ENCODE measurements around the gene RAB31. TPM values are rescaled to one million over a fixed set of nuclear protein-coding genes. Genes with fewer than 3 reads are reported as not detected.

Gene RAB31
- total RNA-seq, 1 experiment from 2014 or later: 66.9 TPM

DNA sequence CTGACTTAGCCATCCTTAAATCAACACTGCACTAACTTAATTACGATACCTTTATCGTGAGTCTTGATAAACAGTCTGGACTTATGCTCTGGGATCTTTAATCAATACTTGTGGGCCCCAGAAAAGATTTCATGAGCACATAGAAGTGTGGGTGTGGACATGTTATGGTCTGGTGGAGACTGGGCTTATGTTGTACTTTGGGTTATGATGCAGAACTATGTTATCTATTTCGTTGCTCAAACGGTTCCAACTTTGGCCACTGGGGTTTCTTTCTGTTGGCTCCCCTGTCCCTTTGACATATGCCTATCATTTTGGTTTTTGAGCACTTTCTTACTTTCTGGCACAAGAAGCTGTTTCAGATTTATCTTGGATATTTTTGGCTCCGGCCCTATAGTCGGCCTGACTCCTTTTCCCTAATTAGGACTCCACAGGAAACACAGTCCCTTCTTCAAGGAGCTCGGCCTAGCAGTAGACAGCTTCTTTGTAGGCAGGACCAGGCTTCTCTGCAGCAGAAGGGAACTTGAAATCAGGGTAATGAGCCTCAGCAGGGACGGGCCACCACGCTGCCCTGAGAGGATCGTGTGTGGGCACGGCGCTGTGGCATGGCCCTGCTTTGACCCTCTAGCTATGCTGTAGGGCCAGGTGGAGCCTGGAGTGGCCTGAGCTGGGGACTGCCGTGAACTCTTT, 123.1 kb downstream of the RAB31 start:
- no peak for DNase-seq (ENCODE audit: extremely low read depth, low read depth)

DNA sequence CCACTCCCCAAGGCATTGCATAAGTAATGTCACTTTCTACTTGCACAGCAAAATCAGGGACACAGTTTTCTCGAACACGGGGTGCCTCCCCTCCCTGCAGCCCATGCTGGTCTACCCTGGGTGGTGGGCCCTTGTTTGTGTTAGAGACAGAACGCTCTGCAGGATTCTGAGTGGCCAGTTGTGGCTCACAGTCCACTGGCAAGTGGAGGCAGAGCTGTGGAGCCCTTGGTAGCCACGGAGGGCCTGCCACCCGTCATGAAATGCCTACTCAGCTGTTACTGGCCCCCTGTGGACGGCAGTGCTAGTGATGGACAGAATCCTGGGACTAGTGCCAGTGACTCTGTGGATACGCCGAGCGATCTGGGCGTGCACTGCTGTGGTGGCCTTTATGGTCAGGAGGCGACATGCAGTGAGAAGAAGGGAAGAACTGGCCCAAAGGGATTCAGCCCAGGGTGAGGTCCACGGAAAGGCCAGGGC, 123.7 kb downstream of the RAB31 start:
- no peak for DNase-seq (ENCODE audit: extremely low read depth, low read depth)

DNA sequence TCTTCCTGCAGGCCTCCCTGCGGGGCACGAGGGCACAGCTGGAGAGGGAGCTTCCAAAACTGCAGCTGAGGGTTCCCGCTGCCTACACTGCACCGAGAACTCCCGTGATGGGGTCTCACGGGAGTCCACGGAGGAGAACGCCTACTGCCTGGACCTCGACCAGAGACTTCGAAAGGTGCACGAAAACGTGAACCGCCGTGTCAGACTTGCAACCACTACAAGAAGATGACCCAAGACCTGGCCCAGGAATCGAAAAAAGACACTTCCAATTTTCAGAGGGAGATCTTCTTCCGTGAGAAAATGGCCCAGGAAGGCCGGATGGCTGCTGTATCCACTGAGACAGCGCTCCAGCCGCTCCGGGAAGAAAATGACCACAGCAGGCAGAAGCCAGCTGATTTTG, 124.8 kb downstream of the RAB31 start:
- no peak for DNase-seq (ENCODE audit: extremely low read depth, low read depth)

DNA sequence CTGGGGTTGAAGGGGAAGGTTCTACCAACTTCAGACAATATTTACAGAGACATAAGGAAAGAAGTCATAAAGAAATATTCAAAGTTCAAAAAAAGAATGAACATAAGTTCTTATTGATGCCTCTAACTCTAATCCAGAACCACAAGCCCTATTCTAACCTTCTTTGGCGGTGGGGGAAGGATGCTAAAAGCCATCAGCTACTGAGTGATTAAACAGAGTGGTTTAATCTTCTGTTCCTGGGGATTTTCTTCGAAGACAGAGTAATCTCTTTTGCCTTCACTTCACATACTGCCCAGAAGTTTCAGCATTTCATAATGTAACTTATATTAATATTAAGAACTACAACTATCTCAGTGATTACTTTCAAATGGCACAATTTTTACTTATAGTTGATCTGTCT, 126.5 kb downstream of the RAB31 start:
- no peak for DNase-seq (ENCODE audit: extremely low read depth, low read depth)

DNA sequence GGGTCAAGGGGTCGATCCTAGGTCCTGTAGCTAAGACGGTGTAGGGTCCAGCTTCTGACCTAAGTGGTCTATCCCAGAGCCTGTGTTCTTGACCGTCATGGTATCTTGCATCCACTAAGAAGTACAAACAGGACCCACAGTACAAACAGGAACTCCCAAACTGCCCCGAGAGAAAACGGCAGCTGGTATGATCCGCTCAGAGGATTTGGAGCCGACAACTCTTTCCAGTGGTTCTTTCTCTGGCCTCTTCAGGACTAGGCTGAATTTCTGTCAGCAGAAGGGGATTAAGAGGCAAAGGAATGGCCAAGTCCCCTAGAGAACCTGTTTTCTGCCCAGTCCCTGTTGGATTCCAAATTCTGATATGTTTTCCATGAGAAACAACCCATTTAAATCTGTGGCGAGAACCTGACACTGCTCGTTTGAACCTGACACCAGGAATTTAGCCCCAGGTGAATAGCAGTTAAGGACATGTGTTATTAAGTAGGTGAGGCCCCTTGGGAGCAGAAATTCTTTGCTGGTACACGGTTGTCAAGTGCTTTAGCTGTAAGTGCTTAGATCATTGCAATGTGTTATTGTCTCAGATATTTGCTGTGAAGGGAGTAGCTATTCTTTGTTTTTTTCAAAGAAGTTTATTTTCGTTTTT, 127.1 kb downstream of the RAB31 start:
- DNase-seq (ENCODE audit: extremely low read depth, low read depth): no peak

DNA sequence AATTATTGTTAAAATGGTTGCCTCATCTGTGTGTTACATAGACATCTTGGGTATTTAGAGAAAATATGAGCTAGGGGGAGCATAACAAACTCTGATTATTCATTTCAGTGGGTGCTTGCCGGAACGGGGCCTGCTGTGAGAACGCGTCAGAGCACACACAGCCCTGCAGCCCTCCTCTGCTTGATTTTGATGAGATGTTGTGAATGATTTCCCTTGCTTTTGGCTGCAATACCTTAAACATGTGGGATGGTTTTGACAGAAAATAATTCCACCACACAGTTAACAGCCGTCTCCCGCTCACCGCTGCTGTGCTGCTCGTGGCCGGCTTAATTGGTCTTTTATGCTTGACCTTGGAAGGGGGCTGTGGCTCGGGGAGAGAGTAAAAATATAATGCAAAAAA, 127.7 kb downstream of the RAB31 start:
- DNase-seq (ENCODE audit: extremely low read depth, low read depth): no peak

DNA sequence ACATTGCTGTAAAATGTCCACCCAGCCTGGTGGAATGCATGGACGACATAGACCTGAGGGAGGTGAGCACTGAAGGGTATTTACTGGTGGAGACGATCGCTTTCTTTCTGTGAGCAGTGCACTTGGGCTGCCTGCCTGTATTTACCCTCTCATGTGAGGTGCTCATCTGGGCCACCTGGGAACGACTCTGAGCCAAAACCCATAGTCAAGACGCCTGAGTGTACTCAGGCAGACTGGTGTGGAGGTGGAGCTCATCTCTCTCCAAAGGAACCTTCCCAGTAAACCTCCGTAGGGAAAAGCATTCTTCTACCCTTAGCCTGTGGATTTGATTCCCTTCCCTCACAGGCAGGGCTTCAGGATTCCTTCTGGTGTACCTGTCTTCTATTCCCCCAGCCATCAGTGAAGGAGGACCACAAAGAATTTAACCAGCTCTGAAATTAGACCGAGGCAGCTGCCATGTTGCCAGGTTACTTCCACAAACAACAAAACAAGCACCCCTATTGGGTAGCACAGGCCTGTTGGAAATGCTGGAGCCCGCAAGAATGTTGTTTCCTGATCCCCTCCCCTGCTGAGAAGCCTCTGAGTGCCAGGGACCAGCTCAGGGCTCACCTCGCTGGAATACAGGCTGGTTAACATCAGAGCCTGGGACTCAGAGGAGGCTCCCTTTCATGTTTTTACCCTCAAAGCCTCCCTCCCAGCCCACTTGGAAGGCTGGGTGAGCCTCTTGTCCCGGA, 130.2 kb downstream of the RAB31 start:
- no peak for DNase-seq (ENCODE audit: extremely low read depth, low read depth)

DNA sequence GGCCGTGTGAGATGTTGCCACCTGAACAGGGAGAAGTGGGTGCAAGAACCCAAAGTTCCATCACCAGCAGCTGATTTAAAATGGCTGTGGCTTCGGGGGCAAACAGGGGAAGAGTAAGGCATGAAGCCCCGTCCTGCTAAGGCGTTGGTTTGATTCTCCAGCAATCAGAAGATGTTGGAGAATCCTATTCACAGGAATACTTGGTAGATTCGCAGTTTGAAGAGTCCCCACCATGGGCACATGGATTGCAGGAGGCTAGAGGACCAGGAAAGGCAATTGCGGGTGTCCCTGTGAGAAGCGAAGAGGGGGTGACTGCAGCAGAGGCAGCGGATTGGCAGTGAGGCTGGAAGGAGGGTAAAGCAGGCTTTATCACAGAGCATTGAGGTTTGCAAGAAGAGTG, 131.1 kb downstream of the RAB31 start:
- no peak for DNase-seq (ENCODE audit: extremely low read depth, low read depth)

DNA sequence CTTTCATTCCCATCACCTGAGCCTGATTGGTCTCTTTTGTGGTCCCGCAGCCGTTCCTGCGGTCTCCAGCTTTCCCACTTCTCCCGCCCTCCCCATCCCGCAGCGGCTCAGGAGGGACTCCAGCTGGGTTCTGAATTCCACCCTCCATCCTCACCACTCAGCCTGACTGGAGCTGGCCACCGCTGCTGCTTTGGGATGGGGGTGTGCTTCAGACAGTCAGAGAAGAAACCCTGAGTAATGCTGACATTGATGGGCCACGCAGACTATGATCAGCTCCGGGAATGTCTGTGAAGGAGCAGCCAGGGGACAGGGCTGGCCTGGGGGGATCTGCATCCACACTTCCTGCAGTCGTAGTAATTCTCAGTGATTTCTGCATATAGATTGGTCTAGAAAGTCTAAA, 131.8 kb downstream of the RAB31 start:
- no peak for DNase-seq (ENCODE audit: extremely low read depth, low read depth)

DNA sequence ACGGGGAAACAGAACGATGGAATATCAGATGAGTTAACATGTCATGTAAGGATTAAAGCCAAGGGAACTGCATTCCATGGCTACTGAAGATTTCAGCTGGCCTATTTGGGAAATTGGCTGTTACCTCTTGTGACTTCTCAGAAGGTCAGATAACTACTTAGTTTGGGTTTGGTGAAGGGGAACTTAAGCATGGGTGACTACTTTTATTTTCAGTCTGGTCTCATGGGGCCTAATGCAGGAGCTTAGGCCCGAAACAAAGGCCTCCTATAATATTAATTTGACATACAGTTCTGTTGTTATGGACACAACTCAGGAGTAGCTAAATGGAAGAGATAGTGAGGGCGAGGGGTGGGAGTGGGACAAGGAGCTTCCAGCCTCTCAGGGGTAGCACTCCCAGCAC, 133.7 kb downstream of the RAB31 start:
- no peak for DNase-seq (ENCODE audit: extremely low read depth, low read depth)

DNA sequence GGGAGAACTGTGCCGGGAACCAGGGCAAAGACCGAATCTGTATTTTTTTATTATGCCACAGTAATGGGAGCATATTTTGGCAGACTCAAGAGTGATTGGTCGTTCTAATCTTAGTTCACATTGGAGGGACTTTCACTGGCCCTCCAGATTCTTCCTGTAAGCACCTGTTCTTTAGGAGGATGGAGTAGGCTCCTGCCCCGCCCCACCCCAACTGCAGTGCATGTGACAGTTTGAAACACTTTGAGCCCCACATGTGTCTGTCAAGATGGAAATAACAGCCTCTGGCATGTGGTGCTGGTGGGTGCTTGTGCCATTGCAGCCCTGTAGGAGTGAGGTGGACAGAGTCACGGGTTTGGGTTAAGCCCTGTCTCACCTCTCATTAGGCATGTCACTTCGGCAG, 134.3 kb downstream of the RAB31 start:
- DNase-seq (ENCODE audit: extremely low read depth, low read depth): no peak

DNA sequence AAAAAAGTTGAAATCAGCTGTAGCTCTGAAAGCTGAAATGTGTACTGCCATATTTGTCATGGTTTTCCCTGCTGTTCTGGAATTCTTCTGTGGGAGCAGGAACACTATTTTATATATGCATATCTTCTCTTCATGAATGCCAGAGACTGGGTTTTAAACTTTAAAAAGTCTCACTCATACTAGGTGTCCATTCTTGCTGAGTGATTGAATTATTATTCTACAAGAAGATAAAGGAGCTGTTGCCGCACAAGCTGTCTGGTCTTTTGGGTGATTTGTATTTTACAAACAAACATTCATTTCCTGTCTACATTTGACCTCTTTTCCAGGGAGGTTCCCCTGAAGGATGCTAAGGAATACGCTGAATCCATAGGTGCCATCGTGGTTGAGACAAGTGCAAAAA, 137.2 kb downstream of the RAB31 start:
- no peak for DNase-seq (ENCODE audit: extremely low read depth, low read depth)

DNA sequence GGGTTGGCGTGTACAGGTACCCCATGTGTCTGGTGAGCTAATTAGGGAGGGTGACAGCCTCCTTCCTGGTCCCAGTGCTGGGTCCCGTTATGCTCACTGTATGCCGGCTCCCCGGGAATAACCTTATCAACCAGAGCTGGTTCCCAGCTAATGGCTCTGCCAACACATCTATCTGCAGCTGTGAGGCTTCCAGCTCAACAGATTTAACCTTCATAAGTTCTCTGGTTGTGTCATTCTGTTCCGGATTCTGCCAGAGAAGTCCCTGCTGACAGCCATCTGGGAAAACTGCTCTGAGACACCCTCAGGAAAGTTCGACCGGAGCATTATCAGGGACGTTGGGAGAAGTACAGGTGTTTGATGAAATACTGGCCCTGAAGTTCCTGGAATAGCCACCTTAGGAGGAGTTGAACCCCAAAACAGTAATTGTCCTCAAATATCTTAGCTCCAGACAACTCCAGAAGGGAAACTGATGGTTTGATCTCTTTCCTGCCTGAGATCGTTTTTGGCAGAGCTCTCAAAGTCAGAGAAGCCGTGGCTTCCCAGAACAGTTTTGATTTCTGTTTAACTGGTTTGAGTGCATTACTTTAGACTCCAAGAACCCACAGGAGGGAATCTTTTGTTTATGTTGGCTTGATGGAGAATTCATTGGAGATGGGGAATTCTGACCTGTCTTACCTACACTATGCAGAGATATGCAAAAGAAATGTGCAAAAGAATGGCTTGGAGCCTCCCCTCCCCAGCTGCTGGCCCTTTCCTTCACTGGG, 138.2 kb downstream of the RAB31 start:
- no peak for DNase-seq (ENCODE audit: extremely low read depth, low read depth)

DNA sequence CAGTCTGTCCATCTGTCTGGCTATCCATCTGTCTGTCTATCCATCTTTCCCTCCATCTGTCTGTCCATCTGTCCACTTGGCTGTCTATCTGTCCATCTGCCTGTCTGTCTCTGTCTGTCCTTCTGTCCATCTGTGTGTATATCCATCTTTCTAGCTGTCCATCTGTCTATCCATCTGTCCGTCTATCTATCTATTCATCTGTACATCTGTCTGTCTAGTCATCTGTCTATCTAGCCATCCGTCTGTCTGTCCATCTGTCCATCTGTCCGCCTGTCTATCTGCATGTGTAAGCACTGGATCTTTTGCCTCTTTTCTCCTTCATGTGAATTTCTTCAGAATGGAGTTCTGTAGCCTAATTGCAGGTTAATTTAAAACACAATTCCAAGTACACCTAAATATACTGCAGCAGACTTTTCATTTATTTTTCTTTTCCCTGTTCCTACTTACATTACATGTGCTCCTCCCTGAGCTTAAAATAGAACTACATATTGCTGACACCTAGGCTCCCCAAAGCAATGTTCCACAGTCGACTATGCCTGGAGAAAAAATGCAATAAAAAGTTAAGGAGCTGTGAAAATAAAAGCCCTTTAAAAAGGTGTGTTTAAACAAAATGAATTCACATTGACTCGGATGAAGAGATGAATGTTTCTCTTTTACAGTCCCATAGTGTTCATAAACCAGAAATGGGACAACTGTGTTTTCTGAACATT, 140.2 kb downstream of the RAB31 start:
- DNase-seq (ENCODE audit: extremely low read depth, low read depth): no peak

DNA sequence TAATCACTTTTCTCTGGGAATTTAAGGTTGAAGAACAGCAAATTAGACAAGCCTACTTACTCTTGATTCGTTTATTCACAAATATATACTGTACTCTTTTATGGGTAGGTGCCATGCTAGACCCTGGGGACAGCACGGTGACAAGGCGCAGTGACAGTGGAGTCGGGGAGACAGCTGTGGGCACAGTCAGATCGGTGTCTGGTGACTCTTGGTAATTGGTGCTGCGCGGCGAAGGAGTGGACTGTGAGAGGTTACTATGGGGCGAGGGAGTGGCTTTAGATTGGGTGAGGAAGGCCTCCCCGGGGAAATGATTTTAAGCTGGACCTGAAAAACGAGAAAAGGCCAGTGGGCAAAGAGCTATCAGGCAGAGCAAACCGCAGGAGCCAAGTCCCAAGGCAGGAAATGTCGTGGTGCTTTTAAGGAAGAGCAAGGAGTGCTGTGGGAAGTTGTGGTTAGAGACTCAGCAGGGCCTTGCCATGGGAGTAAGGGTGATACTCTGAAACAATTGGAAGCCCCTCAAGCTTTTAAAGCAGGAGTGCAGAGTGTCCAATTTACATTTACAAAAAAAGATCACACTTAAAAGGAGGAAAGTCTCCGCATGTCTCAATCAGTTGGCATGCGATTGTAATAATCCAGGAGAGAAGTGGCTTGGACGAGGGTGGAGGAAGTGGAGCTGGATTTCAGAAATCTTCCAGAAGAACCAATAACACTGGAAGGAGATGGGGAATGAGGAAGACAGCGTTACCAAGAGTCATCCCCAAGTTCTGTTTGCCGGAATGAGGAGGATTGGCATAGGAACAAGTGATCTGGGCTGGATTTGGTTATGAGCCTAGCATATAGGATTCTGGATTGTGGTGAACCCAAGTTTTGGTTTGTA, 141.5 kb downstream of the RAB31 start:
- DNase-seq (ENCODE audit: extremely low read depth, low read depth): no peak

DNA sequence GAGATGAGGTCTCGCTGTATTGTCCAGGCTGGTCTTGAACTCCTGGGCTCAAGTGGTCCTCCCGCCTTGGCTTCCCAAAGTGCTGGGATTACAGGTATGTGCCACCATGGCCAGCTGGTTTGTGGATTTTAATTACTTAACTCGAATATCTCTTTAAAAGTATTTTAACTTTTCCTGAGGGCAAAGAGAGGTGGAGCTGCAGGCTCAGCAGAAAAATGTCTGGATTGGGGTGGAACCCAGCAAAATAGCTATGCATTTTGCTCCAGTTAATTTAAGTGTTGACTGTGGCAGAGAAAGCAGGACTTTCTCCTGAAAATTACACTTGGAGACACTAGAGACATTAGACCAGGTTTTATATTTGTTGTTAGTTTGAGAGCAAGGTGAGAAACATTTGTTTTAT, 142.2 kb downstream of the RAB31 start:
- DNase-seq (ENCODE audit: extremely low read depth, low read depth): no peak

DNA sequence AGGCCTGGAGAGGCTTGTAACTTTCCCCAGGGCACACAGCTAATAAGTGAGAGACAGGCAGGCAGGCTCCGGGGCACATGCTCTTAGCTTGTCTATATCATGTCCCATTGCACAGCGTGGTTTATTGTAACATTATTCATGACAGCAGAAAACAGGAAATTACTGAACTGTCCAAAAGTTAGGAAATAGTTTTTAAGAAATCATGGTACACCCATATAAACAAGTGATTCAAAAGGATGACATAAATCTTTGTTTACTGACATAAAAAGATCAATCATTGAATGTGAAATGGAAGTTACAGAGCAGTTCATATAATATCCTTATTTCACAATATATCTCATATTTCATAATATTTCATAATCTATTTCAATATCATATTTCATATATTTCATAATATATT, 143.4 kb downstream of the RAB31 start:
- DNase-seq (ENCODE audit: extremely low read depth, low read depth): peak; percentile 30

DNA sequence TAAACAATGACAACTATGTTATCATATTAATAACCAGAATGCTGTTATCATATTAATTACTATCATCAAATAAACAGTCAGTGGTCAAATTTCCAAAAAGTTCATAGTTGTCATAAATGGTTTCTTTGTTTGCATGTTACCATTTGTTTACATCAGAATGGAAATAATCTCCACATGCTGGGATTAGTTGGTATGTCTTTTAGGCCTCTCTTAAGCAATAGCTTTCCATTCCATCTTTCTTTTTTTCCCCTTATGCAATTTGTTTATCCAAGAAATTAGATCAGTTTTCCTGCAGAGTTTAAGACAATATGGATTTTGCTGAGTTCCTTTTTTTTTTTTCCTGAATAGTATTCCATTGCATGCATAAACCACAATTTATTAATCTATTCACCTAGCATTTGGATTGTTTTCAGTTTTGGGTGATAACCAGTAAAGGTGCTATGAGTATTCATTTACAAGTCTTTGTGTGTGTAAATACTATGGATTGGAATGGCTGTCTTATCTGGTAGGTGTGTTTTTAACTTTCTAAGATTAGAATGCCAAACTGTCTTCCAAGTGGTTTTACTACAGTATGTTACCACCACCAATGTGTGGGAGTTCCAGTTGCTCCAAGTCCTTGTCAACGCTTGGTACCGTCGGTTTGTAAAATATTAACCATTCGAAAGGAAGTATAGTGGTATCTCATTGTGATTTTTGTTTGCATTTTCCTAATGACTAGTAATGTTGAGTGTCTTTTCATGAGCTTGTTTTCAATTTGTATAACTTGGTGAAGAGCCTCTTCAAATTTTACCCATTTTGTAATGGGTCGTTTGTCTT, 144.4 kb downstream of the RAB31 start:
- no peak for DNase-seq (ENCODE audit: extremely low read depth, low read depth)
